A673 (cell line): ENCODE measurements around the gene CRADD. TPM values are rescaled to one million over a fixed set of nuclear protein-coding genes. Genes with fewer than 3 reads are reported as not detected.

Experiments
- BruUV-seq: library from RNA; stranded (reverse); fragments of 400-500 nt; replicated peaks from 2 replicates; lab custom pipeline; 2021; lab: Mats Ljungman, UMichigan
- CTCF ChIA-PET: fragments of 300-600 bp; sonication (Branson Sonifier 250); formaldehyde crosslinking; loops from one replicate; lab custom pipeline; 2022; ENCODE audit warnings: antibody characterized with exemption; lab: Charles Lee
- POLR2A ChIA-PET: fragments of 300-600 bp; sonication (Branson Sonifier 250); formaldehyde crosslinking; loops from one replicate; lab custom pipeline; 2022; ENCODE audit warnings: antibody characterized with exemption; ENCODE audit not compliant: low non-redundant PET; lab: Charles Lee
- DNase-seq: peaks from one replicate; pipeline ENCODE4 v3.0.0-alpha.2; 2015; ENCODE audit warnings: low spot score
- H3K27ac ChIP-seq: fragments of 200-600 bp; sonication (generic); 2 replicates; pipeline ENCODE4 v1.5.1; 2016; ENCODE audit warnings: mixed run types, low read depth, mild to moderate bottlenecking, mixed read lengths, antibody characterized with exemption, low read length; ENCODE audit not compliant: poor library complexity, severe bottlenecking
- H3K27me3 ChIP-seq: fragments of 200-600 bp; sonication (generic); replicated peaks from 2 replicates; pipeline ENCODE4 v1.6.1; 2017; ENCODE audit warnings: mixed run types, low read depth, mild to moderate bottlenecking, mixed read lengths, antibody characterized with exemption, low read length; ENCODE audit not compliant: insufficient read depth, poor library complexity
- H3K36me3 ChIP-seq: fragments of 200-600 bp; sonication (generic); 2 replicates; pipeline ENCODE4 v1.6.1; 2016; ENCODE audit warnings: mixed run types, mild to moderate bottlenecking, mixed read lengths, antibody characterized with exemption, low read length; ENCODE audit not compliant: insufficient read depth, poor library complexity, severe bottlenecking
- H3K4me1 ChIP-seq: fragments of 200-600 bp; sonication (generic); 2 replicates; pipeline ENCODE4 v1.6.1; 2017; ENCODE audit warnings: mixed run types, mild to moderate bottlenecking, mixed read lengths, antibody characterized with exemption, low read length; ENCODE audit not compliant: insufficient read depth, poor library complexity, severe bottlenecking
- H3K4me3 ChIP-seq: fragments of 200-600 bp; sonication (generic); 2 replicates; pipeline ENCODE4 v1.5.1; 2016; ENCODE audit warnings: low read depth, mixed run types, mild to moderate bottlenecking, mixed read lengths, low read length; ENCODE audit not compliant: poor library complexity, severe bottlenecking
- H3K9me3 ChIP-seq: fragments of 200-600 bp; sonication (generic); 2 replicates; pipeline ENCODE4 v1.6.1; 2016; ENCODE audit warnings: mixed run types, low read depth, mild to moderate bottlenecking, mixed read lengths, antibody characterized with exemption, low read length; ENCODE audit not compliant: poor library complexity, severe bottlenecking
- CTCF ChIP-seq: fragments of 300-800, 200-600 bp; sonication (generic); conservative IDR thresholded peaks from 2 replicates; pipeline ENCODE4 v1.5.1; 2017; ENCODE audit warnings: low read depth, mild to moderate bottlenecking, antibody characterized with exemption, low read length, moderate library complexity, mixed read lengths
- EZH2 ChIP-seq: fragments of 200-600 bp; sonication (generic); IDR thresholded peaks from 2 replicates; pipeline ENCODE4 v1.6.1; 2017; ENCODE audit warnings: borderline replicate concordance, low read depth, mild to moderate bottlenecking, mixed read lengths, antibody characterized with exemption, low read length; ENCODE audit not compliant: poor library complexity, severe bottlenecking
- intact Hi-C: fragments of 100-400 bp; cut with micrococcal nuclease; formaldehyde crosslinking; loops from one replicate; pipeline ENCODE4 v1.10.0; 2022; ENCODE audit not compliant: unreplicated experiment
- total RNA-seq: library from RNA; stranded (reverse); gene quantifications from 2 replicates; pipeline ENCODE4 v1.2.3, GENCODE V29; 2021

CRADD gene
- total RNA-seq, 1 experiment from 2014 or later = 9.1 TPM

GRCh38 chr12:93657071-93657470, 20.1 kb upstream of the CRADD start:
- H3K4me3 ChIP-seq = no peak overlapping the region
- CTCF ChIA-PET = no interaction called here
- POLR2A ChIA-PET = no interaction called here

GRCh38 chr12:93661021-93661420, 16.2 kb upstream of the CRADD start:
- DNase-seq = no peak
- intact Hi-C loops = no loop called here
- no TSS peak for BruUV-seq
- ChIA-PET POLR2A (no interaction called here), CTCF (no interaction called here)
- Histone ChIP-seq H3K27me3 (no peaks in the 10 kb centered on the region), H3K36me3 (no peaks in the 10 kb centered on the region), H3K9me3 (no peaks in the 10 kb centered on the region), H3K4me3 (no peak overlapping the region), H3K27ac (no peak overlapping the region), H3K4me1 (no peaks in the 10 kb centered on the region)
- TF ChIP-seq EZH2 (no peak), CTCF (no peak)

More at GRCh38 chr12:93657071-93657470, 20.1 kb upstream of the CRADD start:
- Histone ChIP-seq H3K4me1 (no peaks in the 10 kb centered on the region), H3K9me3 (no peaks in the 10 kb centered on the region), H3K27ac (no peak overlapping the region), H3K27me3 (no peaks in the 10 kb centered on the region), H3K36me3 (no peaks in the 10 kb centered on the region)
- BruUV-seq = no TSS peak
- intact Hi-C loops = no loop called here
- no peak for TF ChIP-seq EZH2
- DNase-seq = no peak

GRCh38 chr12:93663006-93663728, 14.0 kb upstream of the CRADD start:
- no peaks in the 10 kb centered on the region for H3K27me3 ChIP-seq
- no peaks in the 10 kb centered on the region for H3K9me3 ChIP-seq
- DNase-seq = no peak
- POLR2A ChIA-PET = no interaction called here
- intact Hi-C loops = no loop called here
- CTCF ChIA-PET = no interaction called here
- no peak for TF ChIP-seq EZH2
- TF ChIP-seq CTCF = no peak
- no peak overlapping the region for H3K27ac ChIP-seq
- H3K4me1 ChIP-seq = no peaks in the 10 kb centered on the region
- H3K36me3 ChIP-seq = no peaks in the 10 kb centered on the region
- BruUV-seq = no TSS peak
- no peak overlapping the region for H3K4me3 ChIP-seq

- H3K4me1 ChIP-seq = no peaks in the 10 kb centered on the region
- ChIA-PET POLR2A (no interaction called here), CTCF (no interaction called here)
- no peaks in the 10 kb centered on the region for H3K27me3 ChIP-seq
- BruUV-seq = no TSS peak
- no peak for DNase-seq
- intact Hi-C loops = no loop called here
- no peaks in the 10 kb centered on the region for H3K9me3 ChIP-seq
- no peak overlapping the region for H3K27ac ChIP-seq
- no peak overlapping the region for H3K4me3 ChIP-seq
- TF ChIP-seq EZH2 = no peak
- no peak for TF ChIP-seq CTCF
- no peaks in the 10 kb centered on the region for H3K36me3 ChIP-seq
These were observed 13.5 kb upstream of the CRADD start for GRCh38 chr12:93663729-93664084.
